HL-60 (cell line): ENCODE measurements around the gene THPO.

Experiments used
- DNase-seq, 2 experiments: peaks; one replicate each; pipeline ENCODE4 v3.0.0-alpha.2; 2010 to 2020; ENCODE audit warnings: low read depth in 1 of 2, low spot score in 1 of 2
- H3K27ac ChIP-seq: fragments of 250-450 bp; sonication (Bioruptor Pico); replicated peaks from 2 replicates; pipeline ENCODE4 v1.5.1; 2020; ENCODE audit warnings: mild to moderate bottlenecking, moderate library complexity
- H3K27me3 ChIP-seq: fragments of 250-450 bp; sonication (Bioruptor Pico); 2 replicates; pipeline ENCODE4 v1.5.1; 2021; ENCODE audit warnings: mild to moderate bottlenecking, moderate library complexity; ENCODE audit not compliant: insufficient read depth, poor library complexity, severe bottlenecking
- H3K4me3 ChIP-seq: replicated peaks from 2 replicates; pipeline ENCODE4 v1.5.1; 2011; ENCODE audit warnings: mild to moderate bottlenecking, control low read depth, low read length; ENCODE audit not compliant: insufficient read depth
- GABPA ChIP-seq: IDR thresholded peaks from 2 replicates; pipeline ENCODE4 v1.6.1; 2012; ENCODE audit warnings: low read depth
- POLR2AphosphoS5 ChIP-seq: IDR thresholded peaks from 2 replicates; pipeline ENCODE4 v1.6.1; 2012; ENCODE audit warnings: low read depth
- REST ChIP-seq: IDR thresholded peaks from 2 replicates; pipeline ENCODE4 v1.6.1; 2012; ENCODE audit warnings: low read depth; ENCODE audit not compliant: insufficient replicate concordance
- SPI1 ChIP-seq: IDR thresholded peaks from 2 replicates; pipeline ENCODE4 v1.6.1; 2012; ENCODE audit warnings: low read depth, mild to moderate bottlenecking, borderline replicate concordance
- TF ChIP-seq, protein P1 (sequence below): IDR thresholded peaks from one replicate; pipeline ENCODE4 v1.5.1; 2011; ENCODE audit warnings: low read length, control low read depth, inconsistent platforms; ENCODE audit not compliant: insufficient read depth

Gene THPO

GRCh38 chr3:184358124-184358767 is 19.8 kb downstream of the THPO start:
- Histone ChIP-seq H3K27ac (no peak overlapping the region), H3K27me3 (no peaks in the 10 kb centered on the region), H3K4me3 (no peak overlapping the region)
- TF ChIP-seq POLR2AphosphoS5 (no peak), SPI1 (no peak), GABPA (no peak), REST (no peak)
- TF ChIP-seq, protein P1, sequence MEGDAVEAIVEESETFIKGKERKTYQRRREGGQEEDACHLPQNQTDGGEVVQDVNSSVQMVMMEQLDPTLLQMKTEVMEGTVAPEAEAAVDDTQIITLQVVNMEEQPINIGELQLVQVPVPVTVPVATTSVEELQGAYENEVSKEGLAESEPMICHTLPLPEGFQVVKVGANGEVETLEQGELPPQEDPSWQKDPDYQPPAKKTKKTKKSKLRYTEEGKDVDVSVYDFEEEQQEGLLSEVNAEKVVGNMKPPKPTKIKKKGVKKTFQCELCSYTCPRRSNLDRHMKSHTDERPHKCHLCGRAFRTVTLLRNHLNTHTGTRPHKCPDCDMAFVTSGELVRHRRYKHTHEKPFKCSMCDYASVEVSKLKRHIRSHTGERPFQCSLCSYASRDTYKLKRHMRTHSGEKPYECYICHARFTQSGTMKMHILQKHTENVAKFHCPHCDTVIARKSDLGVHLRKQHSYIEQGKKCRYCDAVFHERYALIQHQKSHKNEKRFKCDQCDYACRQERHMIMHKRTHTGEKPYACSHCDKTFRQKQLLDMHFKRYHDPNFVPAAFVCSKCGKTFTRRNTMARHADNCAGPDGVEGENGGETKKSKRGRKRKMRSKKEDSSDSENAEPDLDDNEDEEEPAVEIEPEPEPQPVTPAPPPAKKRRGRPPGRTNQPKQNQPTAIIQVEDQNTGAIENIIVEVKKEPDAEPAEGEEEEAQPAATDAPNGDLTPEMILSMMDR: no peak
- no peak for DNase-seq

GRCh38 chr3:184357248-184358123 is 20.5 kb downstream of the THPO start:
- Histone ChIP-seq H3K27me3 (no peaks in the 10 kb centered on the region), H3K4me3 (no peak overlapping the region), H3K27ac (no peak overlapping the region)
- no peak for DNase-seq
- TF ChIP-seq POLR2AphosphoS5: no peak
- TF ChIP-seq, protein P1: no peak
- TF ChIP-seq REST: no peak
- TF ChIP-seq SPI1: no peak
- no peak for TF ChIP-seq GABPA

GRCh38 chr3:184355261-184356040 is 22.6 kb downstream of the THPO start:
- TF ChIP-seq SPI1: no peak
- TF ChIP-seq, protein P1: no peak
- no peak for TF ChIP-seq GABPA
- TF ChIP-seq REST: no peak
- TF ChIP-seq POLR2AphosphoS5: no peak
- Histone ChIP-seq H3K4me3 (no peak overlapping the region), H3K27ac (no peak overlapping the region), H3K27me3 (no peaks in the 10 kb centered on the region)
- DNase-seq: no peak
